HCT116 (cell line): Measurements from ENCODE around the gene EPS15.

Source experiments
- EZH2 ChIP-seq: fragments of 200-600 bp; sonication (generic); IDR thresholded peaks from 2 replicates; pipeline ENCODE4 v1.6.1; 2017; ENCODE audit warnings: antibody characterized with exemption, mixed run types
- JUND ChIP-seq: IDR thresholded peaks from 2 replicates; pipeline ENCODE4 v1.6.1; 2012
- RAD21 ChIP-seq: IDR thresholded peaks from 2 replicates; pipeline ENCODE4 v1.6.1; 2012; ENCODE audit warnings: low read depth, mild to moderate bottlenecking
- TF ChIP-seq, protein P1 (sequence below), 3 experiments: fragments of 200-600 bp in 1 of 3; sonication (generic) in 1 of 3; IDR thresholded peaks in 2 of 3; conservative IDR thresholded peaks in 1 of 3; 2 replicates each; pipeline ENCODE4 v1.5.1; 2012 to 2017; ENCODE audit warnings: low read depth in 2 of 3, low read length in 2 of 3, antibody characterized with exemption in 1 of 3, borderline replicate concordance in 1 of 3, control low read depth in 1 of 3, mild to moderate bottlenecking in 1 of 3, mixed read lengths in 1 of 3, mixed run types in 1 of 3, moderate library complexity in 1 of 3; ENCODE audit not compliant: insufficient read depth in 1 of 3
- TF ChIP-seq, protein P2 (sequence below): IDR thresholded peaks from 2 replicates; pipeline ENCODE4 v1.6.1; 2011; ENCODE audit warnings: mild to moderate bottlenecking, low read length, moderate library complexity; ENCODE audit not compliant: insufficient replicate concordance; ENCODE audit errors: extremely low read depth

DNA sequence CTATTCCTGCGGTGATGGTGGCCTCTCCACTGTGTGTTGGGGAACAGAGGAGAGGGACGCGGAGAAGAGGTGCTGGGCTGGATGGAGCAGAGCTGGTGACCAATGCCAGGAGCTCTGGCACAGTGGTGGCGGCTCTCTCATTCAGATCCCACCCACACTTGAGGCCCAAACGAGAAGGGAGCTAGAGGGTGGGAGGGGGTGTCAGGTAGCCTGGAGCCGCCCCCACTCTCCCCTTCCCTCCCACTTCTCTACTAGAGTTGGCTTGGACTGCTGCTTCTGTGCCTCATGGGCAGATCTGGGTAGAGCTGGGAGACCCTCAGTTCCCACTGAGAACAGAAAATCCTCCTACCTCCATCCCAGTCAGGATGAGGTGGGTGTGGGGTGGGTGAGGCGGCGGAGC lies 192.2 kb downstream of the EPS15 start:
- TF ChIP-seq, protein P1, sequence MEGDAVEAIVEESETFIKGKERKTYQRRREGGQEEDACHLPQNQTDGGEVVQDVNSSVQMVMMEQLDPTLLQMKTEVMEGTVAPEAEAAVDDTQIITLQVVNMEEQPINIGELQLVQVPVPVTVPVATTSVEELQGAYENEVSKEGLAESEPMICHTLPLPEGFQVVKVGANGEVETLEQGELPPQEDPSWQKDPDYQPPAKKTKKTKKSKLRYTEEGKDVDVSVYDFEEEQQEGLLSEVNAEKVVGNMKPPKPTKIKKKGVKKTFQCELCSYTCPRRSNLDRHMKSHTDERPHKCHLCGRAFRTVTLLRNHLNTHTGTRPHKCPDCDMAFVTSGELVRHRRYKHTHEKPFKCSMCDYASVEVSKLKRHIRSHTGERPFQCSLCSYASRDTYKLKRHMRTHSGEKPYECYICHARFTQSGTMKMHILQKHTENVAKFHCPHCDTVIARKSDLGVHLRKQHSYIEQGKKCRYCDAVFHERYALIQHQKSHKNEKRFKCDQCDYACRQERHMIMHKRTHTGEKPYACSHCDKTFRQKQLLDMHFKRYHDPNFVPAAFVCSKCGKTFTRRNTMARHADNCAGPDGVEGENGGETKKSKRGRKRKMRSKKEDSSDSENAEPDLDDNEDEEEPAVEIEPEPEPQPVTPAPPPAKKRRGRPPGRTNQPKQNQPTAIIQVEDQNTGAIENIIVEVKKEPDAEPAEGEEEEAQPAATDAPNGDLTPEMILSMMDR (IDR thresholded peaks at IDR 0.05 in 2 of 3, conservative IDR thresholded peaks at IDR 0.05 in 1 of 3; ENCODE audit: borderline replicate concordance in 1 of 3, insufficient read depth in 1 of 3, low read depth in 2 of 3, low read length in 2 of 3), result no peak
- TF ChIP-seq JUND (no peak), EZH2 (no peak), RAD21 (no peak)
- TF ChIP-seq, protein P2, sequence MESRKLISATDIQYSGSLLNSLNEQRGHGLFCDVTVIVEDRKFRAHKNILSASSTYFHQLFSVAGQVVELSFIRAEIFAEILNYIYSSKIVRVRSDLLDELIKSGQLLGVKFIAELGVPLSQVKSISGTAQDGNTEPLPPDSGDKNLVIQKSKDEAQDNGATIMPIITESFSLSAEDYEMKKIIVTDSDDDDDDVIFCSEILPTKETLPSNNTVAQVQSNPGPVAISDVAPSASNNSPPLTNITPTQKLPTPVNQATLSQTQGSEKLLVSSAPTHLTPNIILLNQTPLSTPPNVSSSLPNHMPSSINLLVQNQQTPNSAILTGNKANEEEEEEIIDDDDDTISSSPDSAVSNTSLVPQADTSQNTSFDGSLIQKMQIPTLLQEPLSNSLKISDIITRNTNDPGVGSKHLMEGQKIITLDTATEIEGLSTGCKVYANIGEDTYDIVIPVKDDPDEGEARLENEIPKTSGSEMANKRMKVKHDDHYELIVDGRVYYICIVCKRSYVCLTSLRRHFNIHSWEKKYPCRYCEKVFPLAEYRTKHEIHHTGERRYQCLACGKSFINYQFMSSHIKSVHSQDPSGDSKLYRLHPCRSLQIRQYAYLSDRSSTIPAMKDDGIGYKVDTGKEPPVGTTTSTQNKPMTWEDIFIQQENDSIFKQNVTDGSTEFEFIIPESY, result no peak
